Lower leg skin (tissue), 4 donors: Measurements from ENCODE around the gene RAX2. TPM values are rescaled to one million over a fixed set of nuclear protein-coding genes. Genes with fewer than 3 reads are reported as not detected.

Experiments used
- DNase-seq, 2 donors: peaks; one replicate each; pipeline ENCODE4 v3.0.0-alpha.2; 2019; ENCODE audit warnings: low spot score in 2 of 2
- H3K4me3 ChIP-seq: fragments of 200-600 bp; sonication (generic); 2 replicates; pipeline ENCODE4 v1.5.1; 2017; ENCODE audit warnings: mild to moderate bottlenecking, low read depth; ENCODE audit not compliant: poor library complexity, severe bottlenecking
- POLR2A ChIP-seq, 2 donors: fragments of 450-650 bp; IDR thresholded peaks; one replicate each; pipeline ENCODE4 v1.6.1; 2016 to 2017; ENCODE audit warnings: antibody characterized with exemption in 2 of 2, mild to moderate bottlenecking in 1 of 2, moderate library complexity in 1 of 2
- WGBS, 2 donors: methylation state at CpG; one replicate each; pipeline ENCODE4 v1.1.5; 2018; 5-methylcytosine and 5-hydroxymethylcytosine counted together
- intact Hi-C: fragments of 100-400 bp; cut with DNase I; formaldehyde crosslinking; loops from one replicate; pipeline ENCODE4 v1.15.0; 2023; ENCODE audit warnings: low total_unique reads
- total RNA-seq, 4 donors: library from RNA; depleted of rRNA; stranded (reverse); fragments of >200 nt; gene quantifications; one replicate each; pipeline ENCODE4 v1.1.0, GENCODE V29; 2016
- TF ChIP-seq, protein P1 (sequence below), 3 donors: fragments of 450-650 bp; IDR thresholded peaks; one replicate each; pipeline ENCODE4 v1.5.1; 2016; ENCODE audit warnings: antibody characterized with exemption in 3 of 3, mild to moderate bottlenecking in 3 of 3, moderate library complexity in 2 of 3

RAX2 gene
- total RNA-seq, 4 donors from 2014 or later, result not detected

DNA sequence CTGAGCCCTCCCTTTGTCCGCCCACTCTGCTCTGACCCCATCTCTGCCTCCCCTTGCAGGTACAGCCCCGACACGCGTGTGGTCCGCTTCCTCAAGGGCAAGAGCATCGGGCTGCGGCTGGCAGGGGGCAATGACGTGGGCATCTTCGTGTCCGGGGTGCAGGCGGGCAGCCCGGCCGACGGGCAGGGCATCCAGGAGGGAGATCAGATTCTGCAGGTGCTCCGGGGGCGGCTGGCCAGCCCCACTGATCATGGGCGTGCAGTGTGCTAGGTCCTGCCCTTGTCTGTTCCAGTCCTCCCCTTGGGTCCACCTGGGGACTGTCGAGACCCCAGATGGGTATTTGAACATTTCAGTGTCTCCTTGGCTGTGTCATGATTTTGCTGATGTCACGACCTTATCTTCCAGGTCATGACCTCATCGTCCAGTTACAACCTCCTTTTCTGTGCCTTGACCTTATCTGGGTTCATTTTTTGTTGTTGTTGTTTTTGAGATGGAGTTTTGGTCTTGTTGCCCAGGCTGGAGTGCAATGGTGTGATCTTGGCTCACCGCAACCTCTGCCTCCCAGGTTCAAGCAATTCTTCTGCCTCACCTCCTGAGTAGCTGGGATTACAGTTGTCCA lies 35.8 kb downstream of the RAX2 start:
- intact Hi-C loops, result no loop called here
- WGBS, 2 donors, result 81 to 83% methylated on average over 19 to 21 of the region's 21 CpGs

DNA sequence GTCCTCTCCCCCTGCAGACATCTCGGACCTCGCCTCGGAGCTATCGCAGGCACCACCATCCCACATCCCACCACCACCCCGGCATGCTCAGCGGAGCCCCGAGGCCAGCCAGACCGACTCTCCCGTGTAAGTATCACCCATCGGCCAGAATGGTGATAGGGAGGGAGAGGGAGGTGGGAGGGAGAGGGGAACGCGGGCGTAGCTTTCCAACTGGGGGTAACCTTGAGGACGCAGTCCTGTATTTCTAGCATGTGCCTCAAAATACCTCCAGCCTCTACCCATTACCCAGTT lies 37.8 kb downstream of the RAX2 start:
- 93 to 94% methylated on average over 14 of the region's 14 CpGs for WGBS, 2 donors
- H3K4me3 ChIP-seq, result no peak overlapping the region
- no peak for DNase-seq
- TF ChIP-seq, protein P1, sequence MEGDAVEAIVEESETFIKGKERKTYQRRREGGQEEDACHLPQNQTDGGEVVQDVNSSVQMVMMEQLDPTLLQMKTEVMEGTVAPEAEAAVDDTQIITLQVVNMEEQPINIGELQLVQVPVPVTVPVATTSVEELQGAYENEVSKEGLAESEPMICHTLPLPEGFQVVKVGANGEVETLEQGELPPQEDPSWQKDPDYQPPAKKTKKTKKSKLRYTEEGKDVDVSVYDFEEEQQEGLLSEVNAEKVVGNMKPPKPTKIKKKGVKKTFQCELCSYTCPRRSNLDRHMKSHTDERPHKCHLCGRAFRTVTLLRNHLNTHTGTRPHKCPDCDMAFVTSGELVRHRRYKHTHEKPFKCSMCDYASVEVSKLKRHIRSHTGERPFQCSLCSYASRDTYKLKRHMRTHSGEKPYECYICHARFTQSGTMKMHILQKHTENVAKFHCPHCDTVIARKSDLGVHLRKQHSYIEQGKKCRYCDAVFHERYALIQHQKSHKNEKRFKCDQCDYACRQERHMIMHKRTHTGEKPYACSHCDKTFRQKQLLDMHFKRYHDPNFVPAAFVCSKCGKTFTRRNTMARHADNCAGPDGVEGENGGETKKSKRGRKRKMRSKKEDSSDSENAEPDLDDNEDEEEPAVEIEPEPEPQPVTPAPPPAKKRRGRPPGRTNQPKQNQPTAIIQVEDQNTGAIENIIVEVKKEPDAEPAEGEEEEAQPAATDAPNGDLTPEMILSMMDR (IDR thresholded peaks at IDR 0.05), result no peak
- no peak for TF ChIP-seq POLR2A (IDR thresholded peaks at IDR 0.05)
- intact Hi-C loops, result no loop called here

More for the DNA sequence above, 35.8 kb downstream of the RAX2 start:
- no peak for DNase-seq
- H3K4me3 ChIP-seq, result no peak overlapping the region
- no peak for TF ChIP-seq POLR2A (IDR thresholded peaks at IDR 0.05)
- TF ChIP-seq, protein P1 (IDR thresholded peaks at IDR 0.05), result no peak

DNA sequence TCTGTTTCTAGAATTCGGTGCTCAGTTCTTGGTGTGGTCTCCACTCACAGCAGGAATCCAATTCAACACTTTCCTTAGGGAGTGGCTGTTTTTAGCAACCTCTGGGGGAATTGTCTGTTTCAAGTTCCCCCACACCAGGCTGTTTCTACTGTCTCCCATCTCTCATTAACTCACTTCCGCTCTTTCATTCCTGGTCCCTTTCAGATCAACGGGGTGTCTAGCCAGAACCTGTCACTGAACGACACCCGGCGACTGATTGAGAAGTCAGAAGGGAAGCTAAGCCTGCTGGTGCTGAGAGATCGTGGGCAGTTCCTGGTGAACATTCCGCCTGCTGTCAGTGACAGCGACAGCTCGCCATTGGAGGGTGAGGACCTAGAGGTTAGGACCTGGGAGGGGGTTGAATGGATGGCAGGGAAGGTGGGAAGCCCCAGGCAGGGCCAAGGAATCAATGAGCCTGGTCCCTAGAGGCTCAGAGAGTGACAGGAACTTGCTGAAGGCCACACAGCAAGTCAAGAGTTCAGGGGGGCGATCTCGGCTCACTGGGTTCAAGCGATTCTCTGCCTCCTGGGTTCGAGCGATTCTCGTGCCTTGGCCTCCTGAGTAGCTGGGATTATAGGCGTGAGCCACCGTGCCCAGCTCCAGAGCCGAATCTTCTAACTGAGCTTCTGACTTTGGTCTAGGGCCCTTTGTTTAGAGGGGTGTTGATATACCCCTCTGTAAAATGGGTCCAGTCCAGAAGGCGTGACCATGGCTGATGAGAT lies 38.3 kb downstream of the RAX2 start:
- intact Hi-C loops, result no loop called here

DNA sequence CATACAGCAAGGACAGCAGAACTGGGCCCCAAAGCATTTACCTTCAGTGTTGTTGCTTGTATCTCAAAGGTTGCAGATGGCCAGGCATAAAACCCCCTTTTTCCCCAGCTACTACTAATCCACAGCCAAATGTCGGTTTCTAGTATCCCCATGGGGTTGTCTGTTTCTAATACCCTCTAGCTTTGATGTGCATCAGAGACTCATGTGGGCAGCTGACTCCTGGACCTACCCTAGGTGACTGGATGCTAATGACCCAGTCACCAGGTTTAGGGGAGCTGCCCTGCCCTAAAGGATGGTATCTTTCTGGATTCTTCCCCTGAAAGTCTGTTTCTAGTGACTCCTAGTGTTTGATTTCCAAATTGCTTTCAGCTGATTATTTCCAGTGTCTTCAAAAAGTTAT lies 39.9 kb downstream of the RAX2 start:
- no peak overlapping the region for H3K4me3 ChIP-seq
- TF ChIP-seq, protein P1 (IDR thresholded peaks at IDR 0.05), result no peak
- TF ChIP-seq POLR2A (IDR thresholded peaks at IDR 0.05), result no peak
- intact Hi-C loops, result no loop called here
- no peak for DNase-seq
- 63 to 83% methylated on average over 1 of the region's 1 CpG for WGBS, 2 donors

More for the DNA sequence above, 38.3 kb downstream of the RAX2 start:
- TF ChIP-seq POLR2A (IDR thresholded peaks at IDR 0.05), result no peak
- TF ChIP-seq, protein P1 (IDR thresholded peaks at IDR 0.05), result no peak
- WGBS, 2 donors, result 75 to 80% methylated on average over 20 of the region's 20 CpGs
- no peak for DNase-seq
- H3K4me3 ChIP-seq, result no peak overlapping the region

DNA sequence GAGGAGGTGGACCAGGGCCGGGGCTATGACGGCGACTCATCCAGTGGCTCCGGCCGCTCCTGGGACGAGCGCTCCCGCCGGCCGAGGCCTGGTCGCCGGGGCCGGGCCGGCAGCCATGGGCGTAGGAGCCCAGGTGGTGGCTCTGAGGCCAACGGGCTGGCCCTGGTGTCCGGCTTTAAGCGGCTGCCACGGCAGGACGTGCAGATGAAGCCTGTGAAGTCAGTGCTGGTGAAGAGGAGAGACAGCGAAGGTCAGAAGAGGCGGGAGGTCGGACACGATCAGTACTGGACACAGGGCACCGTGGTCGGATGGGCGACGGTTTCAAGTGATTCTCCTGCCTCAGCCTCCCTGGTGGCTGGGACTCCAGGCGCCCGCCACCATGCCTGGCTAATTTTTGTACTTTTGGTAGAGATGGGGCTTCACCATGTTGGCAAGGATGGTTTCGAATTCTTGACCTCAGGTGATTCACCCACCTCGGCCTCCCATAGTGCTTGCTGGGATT lies 41.5 kb downstream of the RAX2 start:
- intact Hi-C loops, result no loop called here
- DNase-seq, result no peak
- TF ChIP-seq, protein P1 (IDR thresholded peaks at IDR 0.05), result no peak
- no peak for TF ChIP-seq POLR2A (IDR thresholded peaks at IDR 0.05)
- no peak overlapping the region for H3K4me3 ChIP-seq
- 93 to 95% methylated on average over 32 of the region's 32 CpGs for WGBS, 2 donors
